Endodermal cell (in vitro differentiated cells): Measurements from ENCODE around the gene COL27A1. TPM values are rescaled to one million over a fixed set of nuclear protein-coding genes. Genes with fewer than 3 reads are reported as not detected.

Source experiments
- DNase-seq: peaks from one replicate; pipeline ENCODE4 v3.0.0-alpha.2; 2017
- H3K27ac ChIP-seq: 2 replicates; pipeline ENCODE4 v1.5.1; 2013; ENCODE audit warnings: mild to moderate bottlenecking, low read depth, low read length, moderate library complexity
- H3K27me3 ChIP-seq: 2 replicates; pipeline ENCODE4 v1.6.1; 2013; ENCODE audit warnings: mild to moderate bottlenecking, low read length, moderate library complexity; ENCODE audit not compliant: insufficient read depth, control insufficient read depth, poor library complexity, severe bottlenecking
- H3K36me3 ChIP-seq: 2 replicates; pipeline ENCODE4 v1.7.0; 2013; ENCODE audit warnings: mild to moderate bottlenecking, low read length, moderate library complexity; ENCODE audit not compliant: control insufficient read depth, insufficient read depth
- H3K4me1 ChIP-seq: one replicate; pipeline ENCODE4 v1.7.0; 2013; ENCODE audit warnings: low read length; ENCODE audit not compliant: control insufficient read depth, insufficient read depth
- H3K4me3 ChIP-seq: 2 replicates; pipeline ENCODE4 v1.5.1; 2013; ENCODE audit warnings: mild to moderate bottlenecking, low read length, moderate library complexity
- H3K9ac ChIP-seq: 2 replicates; pipeline ENCODE4 v1.6.1; 2013; ENCODE audit warnings: mild to moderate bottlenecking, low read length, moderate library complexity; ENCODE audit not compliant: poor library complexity, severe bottlenecking; ENCODE audit errors: extremely low read depth
- H3K9me3 ChIP-seq: 2 replicates; pipeline ENCODE4 v1.6.1; 2013; ENCODE audit warnings: mild to moderate bottlenecking, low read length, moderate library complexity; ENCODE audit not compliant: control insufficient read depth
- H3K27ac Mint-ChIP-seq: 2 replicates; pipeline ENCODE4 v1.8.0; 2020; ENCODE audit warnings: mixed read lengths
- H3K27me3 Mint-ChIP-seq: 2 replicates; pipeline ENCODE4 v1.8.0; 2021; ENCODE audit warnings: mild to moderate bottlenecking, mixed read lengths; ENCODE audit not compliant: insufficient read depth
- H3K36me3 Mint-ChIP-seq: 2 replicates; pipeline ENCODE4 v1.8.0; 2020; ENCODE audit warnings: low read depth, mixed read lengths
- H3K4me1 Mint-ChIP-seq: 2 replicates; pipeline ENCODE4 v1.8.0; 2020; ENCODE audit warnings: mixed read lengths
- H3K4me3 Mint-ChIP-seq: 2 replicates; pipeline ENCODE4 v1.8.0; 2020; ENCODE audit warnings: mild to moderate bottlenecking, moderate library complexity, mixed read lengths
- H3K9me3 Mint-ChIP-seq: 2 replicates; pipeline ENCODE4 v1.8.0; 2020; ENCODE audit warnings: mild to moderate bottlenecking, mixed read lengths
- CTCF ChIP-seq: fragments of 200-600 bp; sonication (generic); conservative IDR thresholded peaks from 2 replicates; pipeline ENCODE4 v1.5.0; 2021; ENCODE audit warnings: antibody characterized with exemption, mild to moderate bottlenecking
- WGBS, 2 experiments: methylation state at CpG; one replicate each; pipeline versions ENCODE4 v1.1.5 to v1.1.7; 2013; ENCODE audit warnings: missing lambda C conversion rate in 2 of 2, mixed read lengths in 1 of 2; ENCODE audit not compliant: insufficient coverage in 1 of 2, insufficient read length in 1 of 2; 5-methylcytosine and 5-hydroxymethylcytosine counted together
- total RNA-seq, 2 donors: library from RNA; stranded (reverse); fragmentation: NEBNext Ultra II Directional in 1 of 2; extraction: Animal tissue kit (Norgen Biotek cat#: 25700) in 1 of 2; gene quantifications; 2 replicates in 1 of 2; 3 replicates in 1 of 2; pipeline ENCODE4 v1.2.1, GENCODE V29; 2021

The COL27A1 gene
- total RNA-seq, 2 donors from 2014 or later: 43.8 to 69.5 TPM

DNA sequence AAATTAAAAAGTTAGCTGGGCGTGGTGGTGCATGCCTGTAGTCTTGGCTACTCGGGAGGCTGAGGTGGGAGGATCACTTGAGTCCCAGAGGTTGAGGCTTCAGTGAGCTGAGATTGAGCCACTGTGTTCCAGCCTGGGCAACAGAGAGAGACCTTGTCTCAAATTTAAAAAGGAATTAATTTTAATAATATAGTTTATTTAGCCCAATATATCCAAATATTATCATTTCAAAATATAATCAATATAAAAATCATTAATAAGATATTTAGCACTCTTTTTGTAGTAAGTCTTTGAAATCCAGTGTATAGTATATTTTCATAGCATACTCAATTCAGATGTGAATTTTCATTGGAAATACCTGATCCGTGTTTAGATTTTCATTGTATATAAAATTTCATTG lies 124.4 kb downstream of the COL27A1 start:
- WGBS, 2 experiments: 80 to 98% methylated on average over 1 to 2 of the region's 3 CpGs
- no peak overlapping the region for H3K27ac ChIP-seq

DNA sequence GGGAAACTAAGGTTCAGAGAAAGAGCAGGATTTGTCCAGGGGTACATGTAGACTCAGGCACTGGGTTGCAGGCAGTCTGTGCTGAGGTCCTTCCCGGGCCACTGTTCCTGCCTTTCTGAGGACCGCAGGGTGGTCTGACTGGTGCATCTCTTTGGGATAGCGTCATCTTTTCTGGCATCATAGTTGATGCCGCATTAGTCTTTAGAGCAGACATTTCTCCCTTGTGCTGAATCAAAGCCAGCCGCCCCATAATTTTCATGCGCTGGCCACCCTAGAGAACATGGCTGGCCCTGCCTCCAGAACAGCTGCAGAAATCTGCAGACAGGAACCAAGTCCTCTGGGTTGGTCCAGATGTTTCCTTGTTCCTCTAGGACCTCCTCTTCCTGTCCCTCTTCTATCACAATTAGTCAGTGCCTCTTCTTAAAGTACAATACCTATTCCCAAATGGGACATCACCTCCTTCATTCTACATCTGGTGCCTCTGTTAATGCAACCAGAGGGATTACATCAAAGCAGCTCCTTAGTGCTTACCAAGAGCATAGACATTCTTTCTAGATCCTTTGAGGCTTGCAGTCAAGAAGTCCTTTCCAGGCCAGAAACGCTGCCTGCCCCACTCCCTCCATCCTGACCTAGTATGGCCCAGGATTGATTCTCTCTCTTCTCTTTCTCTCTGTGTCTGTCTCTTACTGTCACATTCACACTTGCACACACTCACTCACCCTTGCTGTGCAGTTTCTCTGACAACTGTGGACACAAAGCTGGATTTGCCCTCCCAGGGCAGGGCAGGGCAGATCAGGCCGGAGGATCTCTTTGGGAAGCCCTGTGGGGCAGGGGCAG lies 125.5 kb downstream of the COL27A1 start:
- peaks cover 38% of the 10 kb centered on the region for H3K36me3 Mint-ChIP-seq
- DNase-seq: peak; percentile 24
- 95 to 100% methylated on average over 5 to 8 of the region's 8 CpGs for WGBS, 2 experiments

More for the DNA sequence above, 124.4 kb downstream of the COL27A1 start:
- Mint-ChIP-seq H3K4me3 (no peak overlapping the region), H3K36me3 (peaks cover 41% of the 10 kb centered on the region), H3K9me3 (no peaks in the 10 kb centered on the region), H3K27ac (no peak overlapping the region), H3K4me1 (no peaks in the 10 kb centered on the region), H3K27me3 (no peaks in the 10 kb centered on the region)
- no peak for DNase-seq
- H3K27me3 ChIP-seq: no peaks in the 10 kb centered on the region
- no peaks in the 10 kb centered on the region for H3K4me1 ChIP-seq
- H3K9me3 ChIP-seq: no peaks in the 10 kb centered on the region
- H3K9ac ChIP-seq: no peak overlapping the region
- no peak overlapping the region for H3K4me3 ChIP-seq
- no peak for TF ChIP-seq CTCF
- H3K36me3 ChIP-seq: peaks cover 65% of the 10 kb centered on the region

DNA sequence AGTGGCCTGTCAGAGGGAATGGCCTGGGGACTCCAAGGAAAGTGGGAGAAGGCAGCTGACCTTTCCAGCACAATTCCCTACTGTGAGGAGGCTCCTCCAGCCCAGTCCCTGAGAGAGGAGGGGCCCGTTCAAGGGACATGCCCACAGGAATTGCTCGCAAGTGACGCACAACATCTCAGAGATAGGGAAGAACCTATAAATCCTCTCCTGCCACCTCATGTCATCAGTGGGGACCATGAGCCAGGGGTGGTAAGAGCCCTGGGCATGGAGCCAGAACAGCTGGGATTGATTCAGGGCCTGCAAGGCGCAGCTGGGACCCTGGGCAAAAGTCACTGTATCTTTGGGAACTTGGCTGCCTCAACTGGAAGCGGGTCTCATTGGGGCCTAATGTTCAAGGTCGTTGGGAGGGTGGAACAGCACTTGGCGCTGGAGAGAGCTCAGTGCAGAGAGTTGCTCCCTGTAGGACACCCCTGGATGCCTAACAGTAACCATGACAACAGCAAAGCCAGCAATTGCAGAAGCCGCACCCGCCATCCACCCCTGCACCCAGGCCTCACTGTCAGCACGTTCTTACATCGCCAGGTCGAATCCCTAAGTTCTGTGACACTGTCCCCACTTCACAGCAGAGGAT lies 126.3 kb downstream of the COL27A1 start:
- H3K27me3 ChIP-seq: no peaks in the 10 kb centered on the region
- H3K36me3 Mint-ChIP-seq: peaks cover 33% of the 10 kb centered on the region
- no peaks in the 10 kb centered on the region for H3K27me3 Mint-ChIP-seq
- no peaks in the 10 kb centered on the region for H3K4me1 Mint-ChIP-seq
- no peaks in the 10 kb centered on the region for H3K9me3 Mint-ChIP-seq
- whole genome bisulfite sequencing, 2 experiments: 92 to 94% methylated on average over 12 of the region's 12 CpGs
- H3K4me3 ChIP-seq: no peak overlapping the region
- TF ChIP-seq CTCF: no peak
- H3K36me3 ChIP-seq: peaks cover 63% of the 10 kb centered on the region
- no peak overlapping the region for H3K27ac ChIP-seq
- peak; percentile 36 for DNase-seq
- H3K4me3 Mint-ChIP-seq: no peak overlapping the region
- H3K4me1 ChIP-seq: no peaks in the 10 kb centered on the region
- no peaks in the 10 kb centered on the region for H3K9me3 ChIP-seq
- no peak overlapping the region for H3K27ac Mint-ChIP-seq
- no peak overlapping the region for H3K9ac ChIP-seq

More for the DNA sequence above, 125.5 kb downstream of the COL27A1 start:
- H3K36me3 ChIP-seq: peaks cover 64% of the 10 kb centered on the region
- Mint-ChIP-seq H3K4me1 (no peaks in the 10 kb centered on the region), H3K27ac (no peak overlapping the region), H3K4me3 (no peak overlapping the region), H3K9me3 (no peaks in the 10 kb centered on the region), H3K27me3 (no peaks in the 10 kb centered on the region)
- H3K9ac ChIP-seq: no peak overlapping the region
- H3K4me1 ChIP-seq: no peaks in the 10 kb centered on the region
- no peak overlapping the region for H3K4me3 ChIP-seq
- H3K27me3 ChIP-seq: no peaks in the 10 kb centered on the region
- H3K9me3 ChIP-seq: no peaks in the 10 kb centered on the region
- TF ChIP-seq CTCF: no peak
- H3K27ac ChIP-seq: no peak overlapping the region
